SK-N-SH (cell line): Measurements from ENCODE around the gene PRLH. TPM values are rescaled to one million over a fixed set of nuclear protein-coding genes. Genes with fewer than 3 reads are reported as not detected.

Experiments
- CTCF ChIA-PET: fragments of 300-600, 350-600 bp; formaldehyde crosslinking; extraction: SDS; loops from one replicate; lab custom pipeline; 2021; lab: Yijun Ruan, JAX
- POLR2A ChIA-PET: fragments of 350-600 bp; sonication (Branson Sonifier 250); formaldehyde crosslinking; extraction: SDS; loops from one replicate; lab custom pipeline; 2020; ENCODE audit warnings: antibody characterized with exemption, inconsistent platforms; lab: Yijun Ruan, JAX
- DNase-seq: peaks from one replicate; pipeline ENCODE4 v3.0.0; 2012
- H2AFZ ChIP-seq: fragments of 200-600 bp; sonication (generic); 2 replicates; pipeline ENCODE4 v1.8.1; 2016; ENCODE audit warnings: antibody characterized with exemption, mild to moderate bottlenecking, low read depth
- H3F3A ChIP-seq: fragments of 200-600 bp; sonication (generic); replicated peaks from 2 replicates; pipeline ENCODE3; 2016; ENCODE audit warnings: antibody characterized with exemption, mild to moderate bottlenecking; ENCODE audit not compliant: insufficient read depth
- H3K27ac ChIP-seq, 2 experiments: fragments of 200-500 bp in 1 of 2; fragments of 200-600 bp in 1 of 2; sonication (Bioruptor generic) in 1 of 2; sonication (generic), shearing (Covaris generic) in 1 of 2; 2 replicates each; pipeline versions ENCODE4 v1.5.1 to v1.6.1; 2014 to 2016; ENCODE audit warnings: low read depth in 2 of 2, inconsistent platforms in 1 of 2, low read length in 1 of 2, mild to moderate bottlenecking in 1 of 2, mixed read lengths in 1 of 2
- H3K27me3 ChIP-seq: fragments of 200-600 bp; sonication (generic), shearing (Covaris generic); 2 replicates; pipeline ENCODE4 v1.6.1; 2016; ENCODE audit warnings: mixed run types; ENCODE audit not compliant: insufficient read depth
- H3K36me3 ChIP-seq, 2 experiments: fragments of 200-500 bp in 1 of 2; fragments of 200-600 bp in 1 of 2; sonication (Bioruptor generic) in 1 of 2; sonication (generic) in 1 of 2; replicated peaks in 1 of 2; 2 replicates each; pipeline versions ENCODE3 to v1.5.1; 2014 to 2016; ENCODE audit warnings: low read length in 1 of 2, mild to moderate bottlenecking in 1 of 2; ENCODE audit not compliant: insufficient read depth in 2 of 2, control insufficient read depth in 1 of 2
- H3K4me1 ChIP-seq, 2 experiments: fragments of 200-500 bp in 1 of 2; fragments of 200-600 bp in 1 of 2; sonication (Bioruptor generic) in 1 of 2; sonication (generic), shearing (Covaris generic) in 1 of 2; 2 replicates each; pipeline versions ENCODE4 v1.5.1 to v1.6.1; 2014 to 2016; ENCODE audit warnings: low read depth in 1 of 2, low read length in 1 of 2, mixed run types in 1 of 2; ENCODE audit not compliant: insufficient read depth in 2 of 2, control insufficient read depth in 1 of 2
- H3K4me2 ChIP-seq: fragments of 200-600 bp; sonication (generic), shearing (Covaris generic); 2 replicates; pipeline ENCODE4 v1.6.1; 2017; ENCODE audit warnings: mixed run types
- H3K4me3 ChIP-seq, 2 experiments: fragments of 200-500 bp in 1 of 2; fragments of 200-600 bp in 1 of 2; sonication (Bioruptor generic) in 1 of 2; sonication (generic), shearing (Covaris generic) in 1 of 2; 2 replicates each; pipeline versions ENCODE4 v1.5.1 to v1.8.1; 2014 to 2016; ENCODE audit warnings: low read depth in 2 of 2, inconsistent platforms in 1 of 2, low read length in 1 of 2, mild to moderate bottlenecking in 1 of 2, mixed read lengths in 1 of 2, moderate library complexity in 1 of 2
- H3K79me2 ChIP-seq: fragments of 200-600 bp; sonication (generic); 2 replicates; pipeline ENCODE4 v1.8.1; 2017; ENCODE audit warnings: mild to moderate bottlenecking; ENCODE audit not compliant: insufficient read depth
- H3K9ac ChIP-seq: fragments of 200-600 bp; sonication (generic); 2 replicates; pipeline ENCODE4 v1.6.1; 2017; ENCODE audit warnings: mixed run types
- H3K9me2 ChIP-seq: fragments of 200-600 bp; sonication (generic); 2 replicates; pipeline ENCODE4 v1.6.1; 2017; ENCODE audit warnings: mixed run types
- H3K9me3 ChIP-seq: fragments of 200-600 bp; sonication (generic); 2 replicates; pipeline ENCODE4 v1.6.1; 2017; ENCODE audit warnings: mixed run types, mild to moderate bottlenecking, moderate library complexity
- H4K20me1 ChIP-seq: fragments of 200-600 bp; sonication (generic); 2 replicates; pipeline ENCODE4 v1.6.1; 2017; ENCODE audit warnings: mild to moderate bottlenecking, mixed run types; ENCODE audit not compliant: insufficient read depth
- EZH2phosphoT487 ChIP-seq: fragments of 200-600 bp; sonication (generic); IDR thresholded peaks from 2 replicates; pipeline ENCODE4 v1.6.1; 2017; ENCODE audit warnings: low read depth, mixed run types, mild to moderate bottlenecking, antibody characterized with exemption, moderate library complexity, borderline replicate concordance
- GABPA ChIP-seq: IDR thresholded peaks from 2 replicates; pipeline ENCODE4 v1.4.0; 2012; ENCODE audit warnings: low read depth, mild to moderate bottlenecking
- GATA2 ChIP-seq: sonication (generic); formaldehyde crosslinking; IDR thresholded peaks from 2 replicates; pipeline ENCODE4 v1.5.0; 2020; ENCODE audit warnings: mild to moderate bottlenecking, missing genetic modification reagents
- PBX3 ChIP-seq: IDR thresholded peaks from 2 replicates; pipeline ENCODE4; 2012
- RCOR1 ChIP-seq: fragments of 150-350 bp; IDR thresholded peaks from 2 replicates; pipeline ENCODE4 v1.6.1; 2017; ENCODE audit warnings: antibody characterized with exemption, low read length
- RFX5 ChIP-seq: IDR thresholded peaks from 2 replicates; pipeline ENCODE4 v1.6.1; 2012; ENCODE audit warnings: mild to moderate bottlenecking, improper control_type of control experiment, low read length
- TAF1 ChIP-seq: IDR thresholded peaks from 2 replicates; pipeline ENCODE4 v1.6.1; 2012; ENCODE audit warnings: low read depth, mild to moderate bottlenecking, low read length, moderate library complexity, borderline replicate concordance
- TEAD4 ChIP-seq: IDR thresholded peaks from 2 replicates; pipeline ENCODE4 v1.4.0; 2012; ENCODE audit warnings: mild to moderate bottlenecking, borderline replicate concordance; ENCODE audit not compliant: insufficient read depth
- USF2 ChIP-seq: fragments of 150-350 bp; IDR thresholded peaks from 2 replicates; pipeline ENCODE4 v1.6.1; 2017; ENCODE audit warnings: antibody characterized with exemption, low read length, low read depth, borderline replicate concordance
- YY1 ChIP-seq: IDR thresholded peaks from 2 replicates; pipeline ENCODE4 v1.4.0; 2012; ENCODE audit warnings: low read depth, mild to moderate bottlenecking
- WGBS: methylation state at CpG from one replicate; pipeline ENCODE4 v1.1.6; 2017; ENCODE audit warnings: low lambda C conversion rate; 5-methylcytosine and 5-hydroxymethylcytosine counted together
- polyA plus RNA-seq, 3 experiments: library from polyadenylated mRNA; depleted of rRNA; stranded (reverse); fragments of >200 nt; gene quantifications; 2 replicates each; pipeline ENCODE4 v1.2.3, GENCODE V29; 2012

PRLH gene
- not detected in 2 replicates for polyA plus RNA-seq (2012; rRNA removed)
- not detected in 2 replicates for polyA plus RNA-seq (2012; cell fraction: cytosol; rRNA removed)
- polyA plus RNA-seq (2012; cell fraction: nucleus; rRNA removed), result not detected in 2 replicates

- WGBS, result 83% methylated on average over 20 of the region's 32 CpGs
- Histone ChIP-seq H3K4me3 (no peak within 1 kb of the TSS), H3K27ac (no peak within 1 kb of the TSS), H2AFZ (no peak within 1 kb of the TSS), H3K4me2 (no peak within 1 kb of the TSS), H3K36me3 (no peaks in the 10 kb centered on the region), H3K79me2 (no peaks in the 10 kb centered on the region), H4K20me1 (no peaks in the 10 kb centered on the region), H3K9me2 (no peaks in the 10 kb centered on the region), H3K27me3 (no peaks in the 10 kb centered on the region), H3F3A (no peaks in the 10 kb centered on the region), H3K4me1 (no peaks in the 10 kb centered on the region; a peak in 1 of 4 replicates), H3K9ac (no peak within 1 kb of the TSS), H3K9me3 (no peaks in the 10 kb centered on the region)
- CTCF ChIA-PET, result interaction anchor here (1.5 to 3.6 kb wide), 2 partner anchors 54 to 179 kb away, joined by 5 to 14 read pairs; no protein-coding TSS in a partner anchor
- no peak for DNase-seq
- POLR2A ChIA-PET, result no interaction called here
- no peak for TF ChIP-seq GATA2
- no peak for TF ChIP-seq PBX3
- TF ChIP-seq TEAD4, result no peak
- TF ChIP-seq GABPA, result no peak
- no peak for TF ChIP-seq RCOR1
- no peak for TF ChIP-seq USF2
- TF ChIP-seq EZH2phosphoT487, result no peak
- no peak for TF ChIP-seq YY1
Measured at GRCh38 chr2:237566401-237567235, at the start of gene PRLH. TSS of gene PRLH (plus strand) at chr2:237566574. CDS start at chr2:237566574, 0 bp downstream.

GRCh38 chr2:237517163-237517562 lies 49.2 kb upstream of the PRLH start:
- H3K4me2 ChIP-seq, result no peak overlapping the region
- no peaks in the 10 kb centered on the region for H4K20me1 ChIP-seq
- H2AFZ ChIP-seq, result no peak overlapping the region
- no peaks in the 10 kb centered on the region for H3K9me3 ChIP-seq
- no peak overlapping the region for H3K27ac ChIP-seq
- no peak for TF ChIP-seq TAF1
- TF ChIP-seq RFX5, result no peak
- TF ChIP-seq YY1, result no peak
- TF ChIP-seq, all 33 proteins: peak for 0
- Histone ChIP-seq H3K79me2 (peaks cover 49% of the 10 kb centered on the region), H3K9me2 (no peaks in the 10 kb centered on the region), H3K9ac (no peak overlapping the region), H3F3A (no peaks in the 10 kb centered on the region), H3K4me3 (no peak overlapping the region), H3K27me3 (no peaks in the 10 kb centered on the region), H3K36me3 (peaks cover 0 to 70% of the 10 kb centered on the region in 2 experiments), H3K4me1 (peaks cover 2 to 5% of the 10 kb centered on the region in 2 experiments; a peak in 2 of 4 replicates)
- POLR2A ChIA-PET, result no interaction called here
- CTCF ChIA-PET, result interaction anchor here (1.4 to 10.4 kb wide), 2 partner anchors 16 to 56 kb away, joined by 4 to 311 read pairs; no protein-coding TSS in a partner anchor
- 53% methylated on average over 4 of the region's 4 CpGs for WGBS
- no peak for DNase-seq
